Transverse colon (tissue), 4 donors: ENCODE data around the gene ACSS1. TPM values are rescaled to one million over a fixed set of nuclear protein-coding genes. Genes with fewer than 3 reads are reported as not detected.

ENCODE experiments used
- DNase-seq: peaks from one replicate; pipeline ENCODE4 v3.0.0-alpha.2; 2019
- H3K27ac ChIP-seq, 4 donors: fragments of 200-600 bp; sonication (generic); 2 replicates each; pipeline ENCODE4 v1.5.1; 2016 to 2018; ENCODE audit warnings: inconsistent platforms in 4 of 4
- H3K27me3 ChIP-seq: fragments of 200-600 bp; sonication (generic); 2 replicates; pipeline ENCODE4 v1.5.1; 2017; ENCODE audit warnings: inconsistent platforms
- H3K36me3 ChIP-seq, 4 donors: fragments of 200-600 bp; sonication (generic); 2 replicates each; pipeline ENCODE4 v1.5.1; 2017 to 2019; ENCODE audit warnings: inconsistent platforms in 4 of 4
- H3K4me1 ChIP-seq, 4 donors: fragments of 200-600 bp; sonication (generic); 2 replicates each; pipeline ENCODE4 v1.5.1; 2017 to 2020; ENCODE audit warnings: inconsistent platforms in 4 of 4
- H3K4me3 ChIP-seq, 4 donors: fragments of 200-600 bp; sonication (generic); 1 replicate in 1 of 4; 2 replicates in 3 of 4; pipeline versions ENCODE4 v1.5.1 to v1.6.1; 2017 to 2019; ENCODE audit warnings: inconsistent platforms in 4 of 4
- H3K9me3 ChIP-seq, 2 donors: fragments of 200-600 bp; sonication (generic); 2 replicates each; pipeline ENCODE4 v1.5.1; 2017 to 2019; ENCODE audit warnings: inconsistent platforms in 2 of 2
- CTCF ChIP-seq, 5 experiments: fragments of 200-600 bp in 3 of 5; fragments of 450-650 bp in 2 of 5; sonication (generic) in 3 of 5; IDR thresholded peaks; 1 replicate in 2 of 5; 2 replicates in 3 of 5; pipeline ENCODE4 v1.5.1; 2016 to 2017; ENCODE audit warnings: antibody characterized with exemption in 5 of 5, inconsistent platforms in 3 of 5, mild to moderate bottlenecking in 2 of 5, moderate library complexity in 1 of 5
- EP300 ChIP-seq: sonication (generic); formaldehyde crosslinking; IDR thresholded peaks from one replicate; pipeline ENCODE4 v1.6.1; 2017; ENCODE audit warnings: antibody characterized with exemption, low read depth
- POLR2A ChIP-seq: fragments of 450-650 bp; IDR thresholded peaks from one replicate; pipeline ENCODE4 v1.6.1; 2016; ENCODE audit warnings: antibody characterized with exemption, mild to moderate bottlenecking, moderate library complexity
- POLR2AphosphoS5 ChIP-seq, 3 donors: sonication (generic); formaldehyde crosslinking; IDR thresholded peaks; one replicate each; pipeline ENCODE4 v1.6.1; 2016; ENCODE audit warnings: antibody characterized with exemption in 3 of 3
- WGBS, 2 donors: methylation state at CpG; one replicate each; pipeline ENCODE4 v1.1.5; 2018; ENCODE audit warnings: low coverage in 1 of 2; 5-methylcytosine and 5-hydroxymethylcytosine counted together
- in situ Hi-C, 4 donors: fragments of 200-750 bp; cut with MboI; loops; one replicate each; pipeline versions ENCODE4 v1.15.0 to v1.15.1; 2017; ENCODE audit warnings: low sequenced_read_pairs in 3 of 4, low pct_ligation_motif_present in 1 of 4, low pct_unique_long_range_greater_than_20kb in 1 of 4
- intact Hi-C: fragments of 100-400 bp; cut with DNase I; formaldehyde crosslinking; loops from one replicate; pipeline ENCODE4 v1.15.1; 2023; ENCODE audit warnings: low total_unique reads
- total RNA-seq, 4 donors: library from RNA; depleted of rRNA; stranded (reverse); fragments of >200 nt; gene quantifications; one replicate each; pipeline ENCODE4 v1.1.0, GENCODE V29; 2016

ACSS1 gene
- total RNA-seq, 4 donors from 2014 or later, result 30.3 to 64.7 (median 51.6) TPM

GRCh38 chr20:25042531-25043498 lies 15.1 kb downstream of the ACSS1 start:
- in situ Hi-C loops (no loop called here), intact Hi-C loops (no loop called here)
- TF ChIP-seq EP300 (no peak), POLR2AphosphoS5 (IDR thresholded peaks at IDR 0.05) (no peak), POLR2A (no peak), CTCF (IDR thresholded peaks at IDR 0.05) (no peak)
- no peaks in the 10 kb centered on the region for H3K9me3 ChIP-seq
- 34 to 59% methylated on average over 3 to 14 of the region's 14 CpGs for WGBS, 2 donors
- no peak overlapping the region for H3K4me3 ChIP-seq
- peak overlapping the region; percentile 32 to 89 (median 52) for H3K27ac ChIP-seq
- H3K27me3 ChIP-seq, result no peaks in the 10 kb centered on the region
- DNase-seq, result peak; percentile 45
- H3K36me3 ChIP-seq, result peaks cover 0 to 6% (median 0%) of the 10 kb centered on the region in 4 donors
- peaks cover 41 to 58% (median 52%) of the 10 kb centered on the region in 4 donors for H3K4me1 ChIP-seq

- intact Hi-C loops (no loop called here), in situ Hi-C loops (no loop called here)
- no peak for TF ChIP-seq CTCF (IDR thresholded peaks at IDR 0.05)
- TF ChIP-seq EP300, result no peak
- TF ChIP-seq POLR2A, result no peak
- TF ChIP-seq POLR2AphosphoS5 (IDR thresholded peaks at IDR 0.05), result no peak
- peaks cover 0 to 6% (median 0%) of the 10 kb centered on the region in 4 donors for H3K36me3 ChIP-seq
- 87% methylated on average over 20 of the region's 21 CpGs; no CpG with 5 or more reads in 1 of the 2 donors for WGBS, 2 donors
- H3K27me3 ChIP-seq, result no peaks in the 10 kb centered on the region
- H3K4me1 ChIP-seq, result peaks cover 49 to 67% (median 61%) of the 10 kb centered on the region in 4 donors
- H3K9me3 ChIP-seq, result no peaks in the 10 kb centered on the region
- H3K4me3 ChIP-seq, result no peak overlapping the region
- no peak for DNase-seq
- peak overlapping the region in 3 of 4 donors; percentile 76 to 91 (median 89) for H3K27ac ChIP-seq
These were observed 16.0 kb downstream of the ACSS1 start for GRCh38 chr20:25041813-25042530.

GRCh38 chr20:25040438-25040831 lies 17.5 kb downstream of the ACSS1 start:
- peak; percentile 48 for DNase-seq
- in situ Hi-C loops, result no loop called here

GRCh38 chr20:25039697-25040437 lies 18.1 kb downstream of the ACSS1 start:
- in situ Hi-C loops, result no loop called here
- no peaks in the 10 kb centered on the region for H3K9me3 ChIP-seq
- peak overlapping the region; percentile 76 to 91 (median 84) for H3K27ac ChIP-seq
- no peaks in the 10 kb centered on the region for H3K27me3 ChIP-seq
- H3K36me3 ChIP-seq, result no peaks in the 10 kb centered on the region
- H3K4me1 ChIP-seq, result peaks cover 64 to 81% (median 73%) of the 10 kb centered on the region in 4 donors
- TF ChIP-seq EP300 (no peak), POLR2AphosphoS5 (IDR thresholded peaks at IDR 0.05) (peak; percentile 84 to 91 (median 87)), CTCF (IDR thresholded peaks at IDR 0.05) (peak in 1 of 5 experiments; percentile 8), POLR2A (no peak)
- DNase-seq, result peak; percentile 84
- intact Hi-C loops, result no loop called here
- peak overlapping the region in 1 of 4 donors; percentile 2 for H3K4me3 ChIP-seq
- 23% methylated on average over 9 of the region's 9 CpGs; no CpG with 5 or more reads in 1 of the 2 donors for WGBS, 2 donors

More at GRCh38 chr20:25040438-25040831, 17.5 kb downstream of the ACSS1 start:
- intact Hi-C loops, result no loop called here
- H3K27me3 ChIP-seq, result no peaks in the 10 kb centered on the region
- H3K4me1 ChIP-seq, result peaks cover 64 to 81% (median 71%) of the 10 kb centered on the region in 4 donors
- H3K36me3 ChIP-seq, result no peaks in the 10 kb centered on the region
- peak in 2 of 3 donors; percentile 19 to 56 for TF ChIP-seq POLR2AphosphoS5 (IDR thresholded peaks at IDR 0.05)
- TF ChIP-seq EP300, result no peak
- H3K9me3 ChIP-seq, result no peaks in the 10 kb centered on the region
- WGBS, 2 donors, result 20 to 23% methylated on average over 1 to 6 of the region's 6 CpGs
- peak overlapping the region in 1 of 4 donors; percentile 2 for H3K4me3 ChIP-seq
- H3K27ac ChIP-seq, result peak overlapping the region; percentile 76 to 91 (median 84)
